ENCODE results near the gene EXOG. TPM values are rescaled to one million over a fixed set of nuclear protein-coding genes. Genes with fewer than 3 reads are reported as not detected.
A peak's percentile ranks its signal among the peaks of the same experiment; 100 is the strongest.

EXOG gene
- total and polyA plus RNA-seq, 2 of the 13 experiments (the other 11 are each of a cell fraction or from before 2014, with no cell fraction given): 5.5 to 9.5 TPM

DNA sequence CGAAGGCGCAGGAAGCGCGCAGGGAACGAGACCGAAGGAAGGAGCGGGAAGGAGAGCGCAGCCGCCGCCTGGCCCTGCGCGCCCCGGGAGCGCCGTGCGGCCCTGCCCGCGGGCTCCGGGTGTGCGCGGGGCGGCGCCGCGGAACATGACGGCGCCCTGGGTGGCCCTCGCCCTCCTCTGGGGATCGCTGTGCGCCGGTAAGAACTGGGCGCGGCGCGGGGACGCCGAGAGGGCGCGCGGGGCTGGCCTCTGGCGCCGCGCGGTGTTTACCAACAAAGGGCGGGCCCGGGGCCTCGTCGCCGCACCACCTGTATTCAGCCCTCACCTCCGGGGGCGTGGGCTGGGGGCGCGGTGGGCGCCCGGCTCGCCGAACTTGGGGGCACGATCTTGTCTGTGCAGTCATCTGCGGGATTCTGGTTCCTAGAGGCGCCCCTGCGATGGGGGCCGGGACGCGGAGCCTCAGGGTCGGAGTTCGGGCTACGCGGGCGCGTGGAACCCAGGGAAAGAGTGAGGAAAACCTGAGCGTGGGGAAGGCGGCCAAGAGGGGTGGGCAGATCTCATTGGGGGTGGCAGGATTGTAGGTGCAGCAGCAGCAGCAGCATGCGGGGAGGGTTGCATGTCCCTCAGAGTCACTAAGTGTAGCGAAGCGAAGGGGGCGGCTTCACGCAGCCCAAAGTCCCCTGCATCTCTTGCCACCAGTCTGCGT is 41.8 kb upstream of the EXOG start (continued):
- TF ChIP-seq, protein P1, sequence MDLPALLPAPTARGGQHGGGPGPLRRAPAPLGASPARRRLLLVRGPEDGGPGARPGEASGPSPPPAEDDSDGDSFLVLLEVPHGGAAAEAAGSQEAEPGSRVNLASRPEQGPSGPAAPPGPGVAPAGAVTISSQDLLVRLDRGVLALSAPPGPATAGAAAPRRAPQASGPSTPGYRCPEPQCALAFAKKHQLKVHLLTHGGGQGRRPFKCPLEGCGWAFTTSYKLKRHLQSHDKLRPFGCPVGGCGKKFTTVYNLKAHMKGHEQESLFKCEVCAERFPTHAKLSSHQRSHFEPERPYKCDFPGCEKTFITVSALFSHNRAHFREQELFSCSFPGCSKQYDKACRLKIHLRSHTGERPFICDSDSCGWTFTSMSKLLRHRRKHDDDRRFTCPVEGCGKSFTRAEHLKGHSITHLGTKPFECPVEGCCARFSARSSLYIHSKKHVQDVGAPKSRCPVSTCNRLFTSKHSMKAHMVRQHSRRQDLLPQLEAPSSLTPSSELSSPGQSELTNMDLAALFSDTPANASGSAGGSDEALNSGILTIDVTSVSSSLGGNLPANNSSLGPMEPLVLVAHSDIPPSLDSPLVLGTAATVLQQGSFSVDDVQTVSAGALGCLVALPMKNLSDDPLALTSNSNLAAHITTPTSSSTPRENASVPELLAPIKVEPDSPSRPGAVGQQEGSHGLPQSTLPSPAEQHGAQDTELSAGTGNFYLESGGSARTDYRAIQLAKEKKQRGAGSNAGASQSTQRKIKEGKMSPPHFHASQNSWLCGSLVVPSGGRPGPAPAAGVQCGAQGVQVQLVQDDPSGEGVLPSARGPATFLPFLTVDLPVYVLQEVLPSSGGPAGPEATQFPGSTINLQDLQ (CRISPR knock-in tag; IDR thresholded peaks at IDR 0.05): 0 out of 2 replicates have a peak, but pooled peaks have one; percentile 34
- no peak for TF ChIP-seq ZNF629 (CRISPR knock-in tag; conservative IDR thresholded peaks at IDR 0.05)
- TF ChIP-seq, protein P2, sequence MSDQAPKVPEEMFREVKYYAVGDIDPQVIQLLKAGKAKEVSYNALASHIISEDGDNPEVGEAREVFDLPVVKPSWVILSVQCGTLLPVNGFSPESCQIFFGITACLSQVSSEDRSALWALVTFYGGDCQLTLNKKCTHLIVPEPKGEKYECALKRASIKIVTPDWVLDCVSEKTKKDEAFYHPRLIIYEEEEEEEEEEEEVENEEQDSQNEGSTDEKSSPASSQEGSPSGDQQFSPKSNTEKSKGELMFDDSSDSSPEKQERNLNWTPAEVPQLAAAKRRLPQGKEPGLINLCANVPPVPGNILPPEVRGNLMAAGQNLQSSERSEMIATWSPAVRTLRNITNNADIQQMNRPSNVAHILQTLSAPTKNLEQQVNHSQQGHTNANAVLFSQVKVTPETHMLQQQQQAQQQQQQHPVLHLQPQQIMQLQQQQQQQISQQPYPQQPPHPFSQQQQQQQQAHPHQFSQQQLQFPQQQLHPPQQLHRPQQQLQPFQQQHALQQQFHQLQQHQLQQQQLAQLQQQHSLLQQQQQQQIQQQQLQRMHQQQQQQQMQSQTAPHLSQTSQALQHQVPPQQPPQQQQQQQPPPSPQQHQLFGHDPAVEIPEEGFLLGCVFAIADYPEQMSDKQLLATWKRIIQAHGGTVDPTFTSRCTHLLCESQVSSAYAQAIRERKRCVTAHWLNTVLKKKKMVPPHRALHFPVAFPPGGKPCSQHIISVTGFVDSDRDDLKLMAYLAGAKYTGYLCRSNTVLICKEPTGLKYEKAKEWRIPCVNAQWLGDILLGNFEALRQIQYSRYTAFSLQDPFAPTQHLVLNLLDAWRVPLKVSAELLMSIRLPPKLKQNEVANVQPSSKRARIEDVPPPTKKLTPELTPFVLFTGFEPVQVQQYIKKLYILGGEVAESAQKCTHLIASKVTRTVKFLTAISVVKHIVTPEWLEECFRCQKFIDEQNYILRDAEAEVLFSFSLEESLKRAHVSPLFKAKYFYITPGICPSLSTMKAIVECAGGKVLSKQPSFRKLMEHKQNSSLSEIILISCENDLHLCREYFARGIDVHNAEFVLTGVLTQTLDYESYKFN (CRISPR knock-in tag; conservative IDR thresholded peaks at IDR 0.05): 0 out of 2 replicates have a peak, but pooled peaks have one; percentile 3
- no peak for TF ChIP-seq GATAD2A (CRISPR knock-in tag; IDR thresholded peaks at IDR 0.05)
- peak; percentile 49; the same call in 1 of the 2 replicates for TF ChIP-seq ZSCAN20 (CRISPR knock-in tag; IDR thresholded peaks at IDR 0.05; ENCODE audit: borderline replicate concordance)
- TF ChIP-seq, protein P3, sequence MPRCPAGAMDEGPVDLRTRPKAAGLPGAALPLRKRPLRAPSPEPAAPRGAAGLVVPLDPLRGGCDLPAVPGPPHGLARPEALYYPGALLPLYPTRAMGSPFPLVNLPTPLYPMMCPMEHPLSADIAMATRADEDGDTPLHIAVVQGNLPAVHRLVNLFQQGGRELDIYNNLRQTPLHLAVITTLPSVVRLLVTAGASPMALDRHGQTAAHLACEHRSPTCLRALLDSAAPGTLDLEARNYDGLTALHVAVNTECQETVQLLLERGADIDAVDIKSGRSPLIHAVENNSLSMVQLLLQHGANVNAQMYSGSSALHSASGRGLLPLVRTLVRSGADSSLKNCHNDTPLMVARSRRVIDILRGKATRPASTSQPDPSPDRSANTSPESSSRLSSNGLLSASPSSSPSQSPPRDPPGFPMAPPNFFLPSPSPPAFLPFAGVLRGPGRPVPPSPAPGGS (CRISPR knock-in tag; IDR thresholded peaks at IDR 0.05): no peak
- TF ChIP-seq ZNF709 (CRISPR knock-in tag; IDR thresholded peaks at IDR 0.05): 0 out of 2 replicates have a peak, but pooled peaks have one; percentile 44
- TF ChIP-seq HNRNPK (IDR thresholded peaks at IDR 0.05; ENCODE audit: low read depth, low read length, poor library complexity, severe bottlenecking): no peak
- TF ChIP-seq AGO2 (optimal IDR thresholded peaks at IDR 0.05; ENCODE audit: low read depth, low read length): peak; percentile 74
- TF ChIP-seq ELF4 (CRISPR knock-in tag; IDR thresholded peaks at IDR 0.05; ENCODE audit: borderline replicate concordance): 0 out of 2 replicates have a peak, but pooled peaks have one; percentile 17
- TF ChIP-seq RBM22 (optimal IDR thresholded peaks at IDR 0.05; ENCODE audit: low read length): peak; percentile 8
- peak; percentile 66 for TF ChIP-seq ZNF563 (CRISPR knock-in tag; IDR thresholded peaks at IDR 0.05)
- TF ChIP-seq ZFP36L1 (CRISPR knock-in tag; IDR thresholded peaks at IDR 0.05): no peak; the same call in 1 of the 2 replicates
- TF ChIP-seq ATM (IDR thresholded peaks at IDR 0.05; ENCODE audit: borderline replicate concordance): no peak
- TF ChIP-seq, protein P4, sequence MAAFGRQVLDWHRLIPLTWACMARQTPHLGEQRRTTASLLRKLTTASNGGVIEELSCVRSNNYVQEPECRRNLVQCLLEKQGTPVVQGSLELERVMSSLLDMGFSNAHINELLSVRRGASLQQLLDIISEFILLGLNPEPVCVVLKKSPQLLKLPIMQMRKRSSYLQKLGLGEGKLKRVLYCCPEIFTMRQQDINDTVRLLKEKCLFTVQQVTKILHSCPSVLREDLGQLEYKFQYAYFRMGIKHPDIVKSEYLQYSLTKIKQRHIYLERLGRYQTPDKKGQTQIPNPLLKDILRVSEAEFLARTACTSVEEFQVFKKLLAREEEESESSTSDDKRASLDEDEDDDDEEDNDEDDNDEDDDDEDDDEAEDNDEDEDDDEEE (CRISPR knock-in tag; IDR thresholded peaks at IDR 0.05): 0 out of 2 replicates have a peak, but pooled peaks have one; percentile 14
- no peak for TF ChIP-seq SAFB2 (CRISPR knock-in tag; IDR thresholded peaks at IDR 0.05; ENCODE audit: borderline replicate concordance, low read depth)
- TF ChIP-seq ZNF746 (CRISPR knock-in tag; IDR thresholded peaks at IDR 0.05): no peak
- no peak for TF ChIP-seq ZZZ3 (CRISPR knock-in tag; IDR thresholded peaks at IDR 0.05; ENCODE audit: borderline replicate concordance)
- no peak for TF ChIP-seq REL (CRISPR knock-in tag; conservative IDR thresholded peaks at IDR 0.05)
- TF ChIP-seq ZBTB7B (CRISPR knock-in tag; IDR thresholded peaks at IDR 0.05): no peak; the same call in 1 of the 2 replicates
